ENCODE measurements around the gene SCART1.
"Not testable (repeated sequence)": the region's sequence is repeated elsewhere in the genome, so short reads cannot be mapped to it uniquely, and the experiment has no call there.

Gene SCART1

GRCh38 chr10:133509700-133510099, 56.0 kb downstream of the SCART1 start:
- H3K9me3 Mint-ChIP-seq, result peaks cover 11% of the 10 kb centered on the region
- no peak overlapping the region for H3K27ac Mint-ChIP-seq
- no peak overlapping the region for H3K4me3 Mint-ChIP-seq
- no peaks in the 10 kb centered on the region for H3K4me1 Mint-ChIP-seq
- H3K27me3 Mint-ChIP-seq, result peaks cover 23% of the 10 kb centered on the region
- peaks cover 11% of the 10 kb centered on the region for H3K36me3 Mint-ChIP-seq

DNA sequence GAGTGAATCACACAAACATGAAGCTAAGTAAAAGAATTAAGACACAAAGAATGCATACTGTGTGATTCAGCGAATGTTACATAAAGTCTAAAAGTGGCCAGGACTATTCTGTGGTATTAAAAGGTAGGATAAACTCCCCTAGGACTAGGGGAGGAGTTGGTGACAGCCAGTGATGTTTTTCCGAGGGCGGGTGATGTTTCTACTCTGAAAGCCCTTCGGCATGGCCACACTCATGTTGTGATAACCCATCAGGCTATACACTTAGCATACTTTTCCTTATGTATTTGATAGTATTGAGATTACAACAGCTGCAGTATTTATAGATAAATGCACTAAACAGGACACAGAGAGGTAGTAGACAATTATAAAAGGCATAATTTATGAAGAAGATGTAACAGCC, 57.7 kb downstream of the SCART1 start:
- peaks cover 11% of the 10 kb centered on the region for H3K36me3 Mint-ChIP-seq
- no peak overlapping the region for H3K27ac Mint-ChIP-seq
- H3K27me3 Mint-ChIP-seq, result peaks cover 23% of the 10 kb centered on the region
- H3K4me3 Mint-ChIP-seq, result no peak overlapping the region
- peaks cover 11% of the 10 kb centered on the region for H3K9me3 Mint-ChIP-seq
- H3K4me1 Mint-ChIP-seq, result no peaks in the 10 kb centered on the region

- no peak overlapping the region for H3K4me3 Mint-ChIP-seq
- H3K4me1 Mint-ChIP-seq, result no peaks in the 10 kb centered on the region
- peaks cover 11% of the 10 kb centered on the region for H3K36me3 Mint-ChIP-seq
- H3K27ac Mint-ChIP-seq, result no peak overlapping the region
- peaks cover 23% of the 10 kb centered on the region for H3K27me3 Mint-ChIP-seq
- H3K9me3 Mint-ChIP-seq, result peaks cover 11% of the 10 kb centered on the region
Observed at GRCh38 chr10:133511907-133512528, 58.3 kb downstream of the SCART1 start.

DNA sequence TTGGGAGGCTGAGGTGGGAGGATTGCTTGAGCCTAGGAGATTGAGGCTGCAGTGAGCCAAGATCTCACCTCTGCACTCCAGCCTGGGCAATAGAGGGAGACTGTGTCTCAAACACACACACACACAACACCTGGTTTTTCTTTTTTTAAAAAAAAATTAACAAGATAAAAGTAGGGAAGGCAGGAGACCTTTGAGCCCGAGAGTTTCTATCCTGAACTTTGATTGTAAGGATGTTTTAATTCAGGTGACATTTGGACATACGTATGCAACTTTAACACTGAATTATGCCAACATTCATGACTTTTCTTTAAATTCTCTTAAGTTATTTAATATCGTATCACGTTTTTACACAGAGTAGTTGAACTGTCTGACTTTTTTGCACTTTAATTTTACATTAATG, 61.7 kb downstream of the SCART1 start:
- H3K9me3 Mint-ChIP-seq, result no peaks in the 10 kb centered on the region
- no peak overlapping the region for H3K4me3 Mint-ChIP-seq
- peaks cover 8% of the 10 kb centered on the region for H3K27me3 Mint-ChIP-seq
- peaks cover 2% of the 10 kb centered on the region for H3K36me3 Mint-ChIP-seq
- no peak overlapping the region for H3K27ac Mint-ChIP-seq
- H3K4me1 Mint-ChIP-seq, result peaks cover 9% of the 10 kb centered on the region

GRCh38 chr10:133516057-133516456, 62.3 kb downstream of the SCART1 start:
- Mint-ChIP-seq H3K27me3 (peaks cover 6% of the 10 kb centered on the region), H3K27ac (no peak overlapping the region), H3K4me3 (no peak overlapping the region), H3K36me3 (no peaks in the 10 kb centered on the region), H3K4me1 (peaks cover 13% of the 10 kb centered on the region), H3K9me3 (no peaks in the 10 kb centered on the region)

DNA sequence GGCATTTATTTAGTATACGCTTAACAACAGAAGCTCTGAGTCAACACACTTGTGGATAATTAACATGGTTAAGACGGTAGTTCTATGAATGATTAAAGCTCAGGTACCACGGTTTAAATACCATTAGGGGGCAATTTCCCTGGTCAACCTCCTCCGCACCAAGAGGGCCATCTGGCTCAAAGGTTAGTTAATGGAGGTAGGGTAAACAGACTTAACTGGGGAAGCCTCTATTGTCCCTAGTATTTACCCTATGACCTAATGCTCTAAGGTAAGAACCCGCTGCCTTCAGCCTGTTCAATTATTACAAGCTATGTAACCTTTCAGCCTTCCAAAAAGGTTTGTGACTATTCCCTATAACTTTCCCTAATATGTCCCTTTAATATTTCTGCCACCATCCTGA, 64.8 kb downstream of the SCART1 start:
- not testable (repeated sequence) for H3K4me3 Mint-ChIP-seq, H3K27me3 Mint-ChIP-seq, H3K9me3 Mint-ChIP-seq, H3K36me3 Mint-ChIP-seq, H3K27ac Mint-ChIP-seq
- H3K4me1 Mint-ChIP-seq, result peaks cover 13% of the 10 kb centered on the region

Measured in activated naive CD4-positive, alpha-beta T cell treated with anti-CD3 and anti-CD28 coated beads, Interleukin-2, amount 50 U/mL, for 24 hours (primary cell).